ENCODE data around the gene KRT14.
"Not testable (repeated sequence)": the region's sequence is repeated elsewhere in the genome, so short reads cannot be mapped to it uniquely, and the experiment has no call there.

KRT14 gene

GRCh38 chr17:41617136-41617535, 30.4 kb upstream of the KRT14 start:
- H3K9me3 Mint-ChIP-seq, result no peaks in the 10 kb centered on the region
- H3K27me3 Mint-ChIP-seq, result peaks cover 10% of the 10 kb centered on the region
- ATAC-seq, result no peak
- peak overlapping the region in 1 of 2 donors; percentile 31 for H3K27ac Mint-ChIP-seq
- H3K4me3 Mint-ChIP-seq, result no peak overlapping the region
- DNase-seq, result no peak
- no peaks in the 10 kb centered on the region for H3K4me1 Mint-ChIP-seq

- H3K27ac Mint-ChIP-seq, H3K9me3 Mint-ChIP-seq, H3K4me3 Mint-ChIP-seq, ATAC-seq, H3K4me1 Mint-ChIP-seq, DNase-seq: not testable (repeated sequence)
- peaks cover 12% of the 10 kb centered on the region for H3K27me3 Mint-ChIP-seq
Observed at GRCh38 chr17:41616486-41616885, 29.8 kb upstream of the KRT14 start.

GRCh38 chr17:41615454-41615853, 28.8 kb upstream of the KRT14 start:
- H3K4me3 Mint-ChIP-seq, result no peak overlapping the region
- no peaks in the 10 kb centered on the region for H3K4me1 Mint-ChIP-seq
- H3K27ac Mint-ChIP-seq, result no peak overlapping the region
- ATAC-seq (no peak), DNase-seq (no peak)
- no peaks in the 10 kb centered on the region for H3K9me3 Mint-ChIP-seq
- H3K27me3 Mint-ChIP-seq, result peaks cover 22% of the 10 kb centered on the region

- not testable (repeated sequence) for H3K9me3 Mint-ChIP-seq, DNase-seq, H3K4me3 Mint-ChIP-seq, H3K4me1 Mint-ChIP-seq, ATAC-seq
- Mint-ChIP-seq H3K27ac (peak overlapping the region in 1 of 2 donors; percentile 12), H3K27me3 (peaks cover 29% of the 10 kb centered on the region)
Observed at GRCh38 chr17:41614767-41615166, 28.1 kb upstream of the KRT14 start.

- no peak overlapping the region for H3K27ac Mint-ChIP-seq
- H3K4me3 Mint-ChIP-seq, result no peak overlapping the region
- H3K4me1 Mint-ChIP-seq, result no peaks in the 10 kb centered on the region
- H3K27me3 Mint-ChIP-seq, result peaks cover 35% of the 10 kb centered on the region
- DNase-seq (no peak), ATAC-seq (no peak)
- H3K9me3 Mint-ChIP-seq, result no peaks in the 10 kb centered on the region
Observed at GRCh38 chr17:41614098-41614497, 27.4 kb upstream of the KRT14 start.

- Mint-ChIP-seq H3K27ac (peak overlapping the region in 1 of 2 donors; percentile 75), H3K9me3 (no peaks in the 10 kb centered on the region), H3K27me3 (peaks cover 41% of the 10 kb centered on the region), H3K4me3 (no peak overlapping the region), H3K4me1 (no peaks in the 10 kb centered on the region)
- DNase-seq (no peak), ATAC-seq (peak; percentile 31)
Observed at GRCh38 chr17:41613277-41614082, 26.8 kb upstream of the KRT14 start.

GRCh38 chr17:41612376-41613160, 25.9 kb upstream of the KRT14 start, which contains the start of gene KRT16:
TSS of gene KRT16 (minus strand) at chr17:41612767. CDS start at chr17:41612688, 79 bp downstream.
- H3K4me1 Mint-ChIP-seq, H3K9me3 Mint-ChIP-seq, ATAC-seq, H3K4me3 Mint-ChIP-seq, DNase-seq: not testable (repeated sequence)
- Mint-ChIP-seq H3K27me3 (peaks cover 43% of the 10 kb centered on the region), H3K27ac (peak within 1 kb of the TSS in 1 of 2 donors; percentile 82)

- ATAC-seq, result no peak
- no peak overlapping the region for H3K27ac Mint-ChIP-seq
- peaks cover 57% of the 10 kb centered on the region for H3K27me3 Mint-ChIP-seq
Observed at GRCh38 chr17:41610965-41611640, 24.4 kb upstream of the KRT14 start.

GRCh38 chr17:41610061-41610517, 23.4 kb upstream of the KRT14 start:
- H3K4me1 Mint-ChIP-seq, ATAC-seq, H3K4me3 Mint-ChIP-seq, H3K27ac Mint-ChIP-seq, DNase-seq: not testable (repeated sequence)
- H3K27me3 Mint-ChIP-seq, result peaks cover 62% of the 10 kb centered on the region
- H3K9me3 Mint-ChIP-seq, result peaks cover 16 to 23% of the 10 kb centered on the region in 2 donors

More at GRCh38 chr17:41610965-41611640, 24.4 kb upstream of the KRT14 start:
- Mint-ChIP-seq H3K4me1 (no peaks in the 10 kb centered on the region), H3K9me3 (peaks cover 12 to 19% of the 10 kb centered on the region in 2 donors), H3K4me3 (no peak overlapping the region)
- DNase-seq, result no peak

GRCh38 chr17:41606930-41607329, 20.2 kb upstream of the KRT14 start:
- not testable (repeated sequence) for ATAC-seq, H3K4me3 Mint-ChIP-seq, H3K4me1 Mint-ChIP-seq, H3K27ac Mint-ChIP-seq, DNase-seq
- H3K27me3 Mint-ChIP-seq, result peaks cover 64% of the 10 kb centered on the region
- peaks cover 16 to 23% of the 10 kb centered on the region in 2 donors for H3K9me3 Mint-ChIP-seq

- Mint-ChIP-seq H3K4me3 (no peak overlapping the region), H3K27me3 (peaks cover 33% of the 10 kb centered on the region), H3K4me1 (no peaks in the 10 kb centered on the region), H3K27ac (no peak overlapping the region), H3K9me3 (peaks cover 21 to 24% of the 10 kb centered on the region in 2 donors)
- DNase-seq, result no peak
- no peak for ATAC-seq
Observed at GRCh38 chr17:41602524-41602923, 15.8 kb upstream of the KRT14 start.

- no peaks in the 10 kb centered on the region for H3K4me1 Mint-ChIP-seq
- ATAC-seq (no peak), DNase-seq (no peak)
- peaks cover 8 to 9% of the 10 kb centered on the region in 2 donors for H3K9me3 Mint-ChIP-seq
- H3K4me3 Mint-ChIP-seq, result no peak overlapping the region
- no peak overlapping the region for H3K27ac Mint-ChIP-seq
- peaks cover 25% of the 10 kb centered on the region for H3K27me3 Mint-ChIP-seq
Observed at GRCh38 chr17:41600318-41600717, 13.6 kb upstream of the KRT14 start.

GRCh38 chr17:41599680-41600079, 13.0 kb upstream of the KRT14 start:
- H3K27ac Mint-ChIP-seq, result no peak overlapping the region
- no peak for ATAC-seq
- no peak for DNase-seq

GRCh38 chr17:41595585-41595984, 8.9 kb upstream of the KRT14 start:
- no peaks in the 10 kb centered on the region for H3K4me1 Mint-ChIP-seq
- H3K27me3 Mint-ChIP-seq, result peaks cover 21% of the 10 kb centered on the region
- peaks cover 8 to 9% of the 10 kb centered on the region in 2 donors for H3K9me3 Mint-ChIP-seq
- DNase-seq (no peak), ATAC-seq (no peak)
- H3K4me3 Mint-ChIP-seq, result no peak overlapping the region
- peak overlapping the region in 1 of 2 donors; percentile 21 for H3K27ac Mint-ChIP-seq

More at GRCh38 chr17:41599680-41600079, 13.0 kb upstream of the KRT14 start:
- peaks cover 8 to 9% of the 10 kb centered on the region in 2 donors for H3K9me3 Mint-ChIP-seq
- H3K27me3 Mint-ChIP-seq, result peaks cover 27% of the 10 kb centered on the region
- H3K4me1 Mint-ChIP-seq, result no peaks in the 10 kb centered on the region
- no peak overlapping the region for H3K4me3 Mint-ChIP-seq

- H3K27ac Mint-ChIP-seq, result peak overlapping the region in 1 of 2 donors; percentile 8
- peaks cover 8 to 9% of the 10 kb centered on the region in 2 donors for H3K9me3 Mint-ChIP-seq
- no peaks in the 10 kb centered on the region for H3K4me1 Mint-ChIP-seq
Observed at GRCh38 chr17:41594363-41594915, 7.7 kb upstream of the KRT14 start.

More at GRCh38 chr17:41594363-41594915, 7.7 kb upstream of the KRT14 start:
- DNase-seq (no peak), ATAC-seq (no peak)
- Mint-ChIP-seq H3K27me3 (peaks cover 22% of the 10 kb centered on the region), H3K4me3 (no peak overlapping the region)
